ENCODE measurements around the gene MSH2.

GRCh38 chr2:47375307-47375706, 27.6 kb upstream of the MSH2 start:
- no peak for TF ChIP-seq SUZ12 (IDR thresholded peaks at IDR 0.05; ENCODE audit: extremely low read depth, insufficient read depth, insufficient read length)
- TF ChIP-seq YY1 (IDR thresholded peaks at IDR 0.05; ENCODE audit: insufficient read depth, insufficient read length) = no peak
- no peak for TF ChIP-seq ZNF274 (IDR thresholded peaks at IDR 0.05; ENCODE audit: low read depth, low read length)

All from NT2/D1 (cell line).